Measurements from ENCODE around the gene PSPN. TPM values are rescaled to one million over a fixed set of nuclear protein-coding genes. Genes with fewer than 3 reads are reported as not detected.
"Not testable (repeated sequence)": the region's sequence is repeated elsewhere in the genome, so short reads cannot be mapped to it uniquely, and the experiment has no call there.

Gene PSPN
- total RNA-seq, 2 donors from 2014 or later: 2.5 to 3.8 TPM

DNA sequence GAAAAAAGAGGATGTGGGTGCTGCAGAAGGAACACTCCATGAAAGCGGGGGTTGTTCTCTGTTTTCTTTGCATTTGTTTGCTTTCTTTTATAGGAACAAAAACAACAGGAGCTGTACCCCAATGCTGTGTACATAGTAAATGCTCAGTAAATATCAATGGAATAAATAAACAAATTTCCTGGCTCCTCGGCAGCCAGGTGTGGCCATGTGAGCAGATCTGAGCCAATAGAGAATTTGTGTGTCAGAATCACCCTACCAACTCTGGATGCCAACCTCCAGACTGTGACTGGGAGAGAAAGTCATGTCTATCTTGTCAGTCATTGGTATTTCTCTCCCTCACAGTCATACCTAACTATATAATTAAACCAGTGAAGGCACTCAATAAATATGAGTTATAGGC, 25.0 kb downstream of the PSPN start:
- no peak for DNase-seq
- no peak for ATAC-seq
- intact Hi-C loops (cut with DNase I, micrococcal nuclease): no loop called here

DNA sequence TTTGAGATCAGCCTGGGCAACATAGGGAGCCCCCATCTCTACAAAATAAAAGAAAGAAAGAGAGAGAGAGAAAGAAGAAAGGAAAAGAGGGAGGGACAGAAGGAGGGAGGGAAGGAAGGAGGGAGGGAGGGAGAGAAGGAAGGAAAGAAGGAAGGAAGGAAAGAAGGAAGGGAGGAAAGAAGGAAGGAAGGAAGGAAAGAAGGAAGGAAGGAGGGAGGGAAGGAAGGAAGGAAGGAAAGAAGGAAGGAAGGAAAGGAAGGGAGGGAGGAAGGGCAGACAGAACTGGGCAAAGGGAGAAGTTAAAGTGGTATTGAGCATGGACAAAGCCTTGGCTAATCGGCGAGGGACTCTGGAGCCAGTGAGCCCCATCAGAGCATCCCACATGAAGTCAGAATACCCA, 26.5 kb downstream of the PSPN start:
- DNase-seq; intact Hi-C loops (cut with DNase I, micrococcal nuclease); ATAC-seq: not testable (repeated sequence)

DNA sequence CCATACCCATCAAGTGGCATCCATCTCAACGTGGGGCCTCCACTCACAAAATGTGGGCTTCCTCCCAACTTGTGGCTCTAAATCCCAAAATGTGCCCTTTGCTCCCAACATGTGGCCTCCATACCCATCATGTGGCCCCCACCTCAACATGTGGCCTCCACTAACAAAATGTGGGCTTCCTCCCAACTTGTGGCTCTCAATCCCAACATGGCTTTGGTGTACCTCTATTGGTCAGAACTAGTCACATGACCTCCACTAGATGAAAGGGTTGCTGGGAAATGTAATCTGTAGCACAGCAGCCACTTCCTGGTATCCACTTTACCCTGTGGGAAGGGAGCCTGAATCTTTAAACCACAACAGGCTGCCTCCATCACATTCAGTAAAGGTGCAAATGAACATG, 32.3 kb downstream of the PSPN start:
- ATAC-seq (no peak), DNase-seq (no peak)
- intact Hi-C loops (cut with DNase I, micrococcal nuclease): no loop called here

DNA sequence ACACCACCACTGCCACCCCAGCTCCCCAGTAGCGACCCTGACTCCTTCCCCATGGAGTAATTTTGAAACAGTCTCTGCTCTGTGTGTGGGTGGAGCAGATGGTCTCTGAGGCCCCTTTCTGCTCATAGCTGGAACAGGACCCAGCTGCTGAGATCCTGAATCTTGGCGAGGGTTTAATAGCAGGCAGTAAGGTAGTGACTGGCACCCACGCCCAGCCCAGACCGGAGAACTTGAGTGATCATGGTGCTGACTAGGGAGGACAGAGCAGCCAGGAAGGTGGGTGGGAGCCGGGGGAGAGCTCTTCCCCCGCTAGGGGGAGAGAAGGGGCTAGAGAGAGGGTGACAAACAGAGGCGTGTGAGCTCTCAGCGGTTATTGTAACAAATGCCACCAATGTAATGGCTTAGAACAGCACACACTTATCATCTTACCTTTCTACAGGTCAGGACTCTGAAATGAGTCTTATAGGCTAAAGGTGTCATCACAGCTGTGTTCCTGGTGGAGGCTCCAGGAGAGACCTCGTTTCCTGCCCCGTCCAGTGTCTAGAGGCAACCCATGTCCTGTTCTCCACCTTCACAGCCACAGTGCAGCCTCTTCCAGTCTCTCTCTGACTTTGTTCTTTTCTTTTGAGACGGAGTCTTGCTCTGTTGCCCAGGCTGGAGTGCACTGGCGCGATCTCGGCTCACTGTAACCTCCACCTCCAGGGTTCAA, 35.1 kb downstream of the PSPN start:
- ATAC-seq (no peak), DNase-seq (no peak)
- intact Hi-C loops (cut with DNase I, micrococcal nuclease): no loop called here

DNA sequence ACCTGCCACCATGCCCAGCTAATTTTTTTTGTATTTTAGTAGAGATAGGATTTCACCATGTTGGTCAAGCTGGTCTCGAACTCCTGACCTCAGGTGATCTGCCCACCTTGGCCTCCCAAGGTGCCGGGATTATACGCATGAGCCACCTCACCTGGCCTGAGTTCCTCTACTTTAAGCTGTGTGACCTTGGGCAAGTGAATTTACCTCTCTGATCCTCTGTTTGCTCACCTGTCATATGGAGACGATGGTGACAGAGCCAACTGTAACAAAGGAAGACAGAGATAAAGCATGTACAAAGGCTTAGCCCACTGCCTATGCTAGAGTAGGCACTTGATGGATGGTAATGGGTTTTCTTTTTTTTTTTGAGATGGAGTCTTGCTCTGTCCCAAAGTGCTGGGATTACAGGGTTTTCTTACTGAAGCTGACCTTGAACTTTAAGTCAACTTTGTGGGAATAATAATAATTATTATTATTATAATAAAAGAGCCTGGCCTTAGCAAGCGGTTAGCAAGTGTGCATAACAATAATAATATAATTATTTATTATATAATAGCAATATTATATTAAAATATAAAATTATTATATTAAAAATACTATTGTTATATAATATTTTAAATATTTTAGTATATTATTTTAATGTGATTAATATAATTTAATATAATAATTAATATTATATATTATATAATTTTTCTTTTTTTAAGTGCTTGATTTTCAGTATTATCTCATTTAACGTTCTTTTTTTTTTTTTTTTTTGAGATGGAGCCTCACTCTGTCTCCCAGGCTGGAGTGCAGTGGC, 41.0 kb downstream of the PSPN start:
- intact Hi-C loops (cut with DNase I, micrococcal nuclease): no loop called here
- ATAC-seq: no peak
- DNase-seq: no peak

DNA sequence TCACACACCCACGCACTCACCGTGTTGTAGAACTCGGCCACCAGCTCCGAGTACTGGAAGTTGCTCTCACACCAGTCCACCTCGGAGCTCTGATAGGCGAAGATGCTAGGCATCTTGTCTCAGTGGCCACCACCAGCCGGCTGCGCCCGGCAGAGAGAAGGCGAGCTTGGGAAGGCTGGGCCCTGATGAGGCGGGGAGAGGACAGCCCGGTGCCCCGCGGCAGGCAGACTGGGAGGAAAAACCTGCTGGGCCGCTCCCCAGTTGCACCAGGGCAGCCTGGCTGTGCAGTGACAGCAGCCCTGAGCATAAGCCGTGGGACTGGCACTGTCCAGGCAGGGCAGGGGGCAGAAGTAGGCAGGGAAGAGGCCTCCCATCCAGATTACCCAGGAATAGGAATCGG, 42.3 kb downstream of the PSPN start, which contains the start of gene ACER1:
ACER1 (minus strand) TSS at position 174 of the 400 bp plus-strand sequence; CDS start at position 113, 61 bp downstream.
- DNase-seq (no peak), ATAC-seq (no peak)
- intact Hi-C loops (cut with DNase I, micrococcal nuclease): no loop called here

DNA sequence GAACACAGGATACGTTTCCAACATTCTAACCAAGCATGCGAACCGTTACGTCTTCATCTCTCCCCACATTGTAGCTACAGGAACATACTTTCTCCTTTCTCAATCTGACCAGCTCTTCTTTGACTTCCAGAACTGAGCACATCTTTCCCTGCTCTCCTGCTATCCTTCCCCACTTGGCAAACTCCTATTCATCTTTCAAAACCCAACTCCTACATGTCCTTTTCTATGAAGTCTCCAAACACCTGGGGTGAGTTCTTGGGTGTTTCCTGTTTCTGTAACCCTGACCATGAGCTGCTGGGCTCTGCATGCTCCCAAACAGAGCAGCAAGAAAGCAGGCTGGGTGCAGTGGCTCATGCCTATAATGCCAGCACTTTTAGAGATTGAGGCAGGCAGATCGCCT, 48.9 kb downstream of the PSPN start:
- intact Hi-C loops (cut with DNase I, micrococcal nuclease): no loop called here
- no peak for ATAC-seq

DNA sequence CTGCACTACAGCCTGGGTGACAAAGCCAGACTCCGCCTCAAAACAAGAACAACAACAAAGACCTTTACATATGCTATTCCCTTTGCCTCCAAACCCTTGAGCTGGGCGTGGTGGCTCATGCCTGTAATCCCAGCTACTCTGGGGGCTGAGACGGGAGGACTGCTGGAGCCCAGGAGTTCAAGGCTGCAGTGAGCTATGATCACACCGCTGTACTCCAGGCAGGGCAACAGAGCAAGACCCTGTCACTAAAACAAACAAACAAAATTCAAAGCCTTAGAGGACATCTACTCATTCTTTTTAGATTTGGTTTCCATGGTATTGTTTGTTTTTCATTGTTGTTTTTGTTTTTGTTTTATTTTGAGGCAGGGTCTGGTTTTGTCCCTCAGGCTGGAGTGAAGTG, 50.1 kb downstream of the PSPN start:
- DNase-seq: no peak
- intact Hi-C loops (cut with DNase I, micrococcal nuclease): no loop called here
- ATAC-seq: no peak

More for the DNA sequence above, 48.9 kb downstream of the PSPN start:
- DNase-seq: no peak

Small RNAs within 50 kb of the gene (microRNA-seq; reads per million reads assigned to microRNA genes)
- gene MIR3940 (4.8 to 19.0 reads per million in 2 donors), gene MIR6790 (0 to 1.4 reads per million in 2 donors), gene MIR6885 (0 reads per million in 2 donors)

Other genes starting within 250 kb of the PSPN start
- gene ACSBG2, start 240.3 kb downstream of the PSPN start, total RNA-seq: not detected
- 10 to 100 TPM; 28.3 to 37.2 TPM for gene MLLT1, start 96.0 kb downstream of the PSPN start, total RNA-seq
- not detected for gene ACER1, start 42.3 kb downstream of the PSPN start, total RNA-seq
- gene CLPP, start 14.4 kb downstream of the PSPN start, total RNA-seq: 10 to 100 TPM; 65.1 to 71.1 TPM
- 100 to 1,000 TPM; 134 to 154 TPM for gene ALKBH7, start 3.1 kb downstream of the PSPN start, total RNA-seq
- gene GTF2F1, start 17.2 kb upstream of the PSPN start, total RNA-seq: 10 to 100 TPM; 52.7 to 58.9 TPM
- gene KHSRP, start 48.9 kb upstream of the PSPN start, total RNA-seq: 100 to 1,000 TPM; 191 to 214 TPM
- gene SLC25A41, start 57.8 kb upstream of the PSPN start, total RNA-seq: under 1 TPM; 0.47 to 0.85 TPM
- gene SLC25A23, start 83.9 kb upstream of the PSPN start, total RNA-seq: 100 to 1,000 TPM; 126 to 163 TPM
- 100 to 1,000 TPM; 106 to 148 TPM for gene CRB3, start 88.3 kb upstream of the PSPN start, total RNA-seq
- gene DENND1C, start 105.9 kb upstream of the PSPN start, total RNA-seq: 1 to 10 TPM; 2.8 TPM
- gene TUBB4A, start 126.4 kb upstream of the PSPN start, total RNA-seq: 1 to 10 TPM; 1.1 to 1.7 TPM
- 1 to 10 TPM; 1.6 to 2.7 TPM for gene TNFSF9, start 155.1 kb upstream of the PSPN start, total RNA-seq
- under 1 TPM in 1 of 2 donors, not detected in 1; 0.64 TPM for gene CD70, start 215.2 kb upstream of the PSPN start, total RNA-seq